NT2/D1 (cell line): ENCODE data around the gene MBLAC1.

Experiments
- SUZ12 ChIP-seq: IDR thresholded peaks from 2 replicates; pipeline ENCODE4 v1.6.1; 2011; ENCODE audit not compliant: insufficient read length, insufficient read depth; ENCODE audit errors: extremely low read depth
- YY1 ChIP-seq: IDR thresholded peaks from 2 replicates; pipeline ENCODE4 v1.6.1; 2011; ENCODE audit not compliant: insufficient read length, insufficient read depth
- ZNF274 ChIP-seq: IDR thresholded peaks from 2 replicates; pipeline ENCODE4 v1.6.1; 2011; ENCODE audit warnings: mild to moderate bottlenecking, low read depth, low read length

DNA sequence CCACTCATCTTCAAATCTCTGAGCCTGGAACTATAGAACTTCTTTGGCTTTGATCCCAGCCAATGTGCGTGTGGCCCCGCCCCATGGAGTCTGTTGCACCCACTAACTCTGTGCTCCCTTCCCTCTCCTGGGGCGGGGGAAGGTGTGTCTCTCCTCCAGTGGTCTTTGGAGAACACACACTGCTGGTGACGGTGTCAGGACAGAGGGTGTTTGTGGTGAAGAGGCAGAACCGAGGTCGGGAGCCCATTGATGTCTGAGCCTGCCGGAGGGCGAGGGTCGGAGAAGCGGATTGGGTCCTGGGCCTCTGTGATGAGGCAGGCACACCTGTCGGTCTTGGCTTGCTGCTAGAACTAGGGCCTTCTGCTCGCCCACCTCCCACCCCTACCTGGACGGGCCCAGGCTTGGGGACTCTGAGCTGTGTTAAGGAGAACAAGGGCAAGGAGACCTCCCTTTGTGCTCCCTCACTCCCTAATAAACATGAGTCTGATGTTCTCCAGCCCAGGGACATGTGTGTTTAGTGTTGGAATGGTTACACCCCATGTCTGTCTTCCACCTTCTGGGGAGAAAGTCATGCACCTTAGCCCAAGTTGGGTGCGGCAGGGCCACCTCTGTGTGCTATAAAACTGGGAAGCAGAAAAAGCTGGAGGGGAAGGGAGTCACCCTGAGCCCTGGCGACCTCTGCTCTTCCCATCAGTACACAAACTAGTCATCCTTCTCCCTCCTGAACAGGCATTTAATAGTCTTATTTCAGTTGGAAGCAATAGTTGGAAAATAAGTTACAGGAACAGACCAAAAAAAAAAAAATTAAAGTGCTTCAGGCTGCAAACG is 27.2 kb downstream of the MBLAC1 start:
- TF ChIP-seq ZNF274 (no peak), SUZ12 (no peak), YY1 (no peak)
